Measurements from ENCODE around the gene PTPRN. TPM values are rescaled to one million over a fixed set of nuclear protein-coding genes. Genes with fewer than 3 reads are reported as not detected.

The PTPRN gene
- total RNA-seq, 1 donor from 2014 or later = 0.38 TPM

GRCh38 chr2:219252570-219252899, 56.7 kb downstream of the PTPRN start:
- H3K27ac Mint-ChIP-seq = no peak overlapping the region
- peaks cover 66% of the 10 kb centered on the region for H3K27me3 Mint-ChIP-seq (ENCODE audit: low read depth)
- H3K4me3 Mint-ChIP-seq = no peak overlapping the region
- H3K9me3 Mint-ChIP-seq = no peaks in the 10 kb centered on the region
- H3K36me3 Mint-ChIP-seq = no peaks in the 10 kb centered on the region
- no peak for TF ChIP-seq CTCF (IDR thresholded peaks at IDR 0.05; ENCODE audit: unreplicated experiment)
- DNase-seq (ENCODE audit: low spot score in 2 of 2, unreplicated experiment in 2 of 2) = no peak
- peaks cover 28% of the 10 kb centered on the region for H3K4me1 Mint-ChIP-seq

GRCh38 chr2:219252084-219252483, 57.1 kb downstream of the PTPRN start:
- TF ChIP-seq CTCF (IDR thresholded peaks at IDR 0.05; ENCODE audit: unreplicated experiment) = no peak
- peaks cover 28% of the 10 kb centered on the region for H3K4me1 Mint-ChIP-seq

GRCh38 chr2:219251656-219252055, 57.5 kb downstream of the PTPRN start:
- TF ChIP-seq CTCF (IDR thresholded peaks at IDR 0.05; ENCODE audit: unreplicated experiment) = no peak
- no peak for DNase-seq (ENCODE audit: low spot score in 2 of 2, unreplicated experiment in 2 of 2)
- Mint-ChIP-seq H3K4me1 (peaks cover 28% of the 10 kb centered on the region), H3K9me3 (no peaks in the 10 kb centered on the region), H3K27ac (no peak overlapping the region), H3K36me3 (no peaks in the 10 kb centered on the region), H3K4me3 (no peak overlapping the region), H3K27me3 (ENCODE audit: low read depth) (peaks cover 65% of the 10 kb centered on the region)

More at GRCh38 chr2:219252084-219252483, 57.1 kb downstream of the PTPRN start:
- H3K36me3 Mint-ChIP-seq = no peaks in the 10 kb centered on the region
- no peaks in the 10 kb centered on the region for H3K9me3 Mint-ChIP-seq
- no peak overlapping the region for H3K4me3 Mint-ChIP-seq
- H3K27ac Mint-ChIP-seq = no peak overlapping the region
- peaks cover 66% of the 10 kb centered on the region for H3K27me3 Mint-ChIP-seq (ENCODE audit: low read depth)
- DNase-seq (ENCODE audit: low spot score in 2 of 2, unreplicated experiment in 2 of 2) = no peak

- TF ChIP-seq CTCF (IDR thresholded peaks at IDR 0.05; ENCODE audit: unreplicated experiment) = no peak
- H3K4me1 Mint-ChIP-seq = peaks cover 36% of the 10 kb centered on the region
- no peaks in the 10 kb centered on the region for H3K36me3 Mint-ChIP-seq
- H3K27ac Mint-ChIP-seq = no peak overlapping the region
- H3K4me3 Mint-ChIP-seq = no peak overlapping the region
- peaks cover 50% of the 10 kb centered on the region for H3K27me3 Mint-ChIP-seq (ENCODE audit: low read depth)
- DNase-seq (ENCODE audit: low spot score in 2 of 2, unreplicated experiment in 2 of 2) = no peak
- H3K9me3 Mint-ChIP-seq = no peaks in the 10 kb centered on the region
Observed at GRCh38 chr2:219250049-219250781, 59.0 kb downstream of the PTPRN start.

- H3K27ac Mint-ChIP-seq = peak overlapping the region; percentile 84
- H3K36me3 Mint-ChIP-seq = no peaks in the 10 kb centered on the region
- H3K27me3 Mint-ChIP-seq (ENCODE audit: low read depth) = peaks cover 42% of the 10 kb centered on the region
- no peak for DNase-seq (ENCODE audit: low spot score in 2 of 2, unreplicated experiment in 2 of 2)
- no peaks in the 10 kb centered on the region for H3K9me3 Mint-ChIP-seq
- TF ChIP-seq CTCF (IDR thresholded peaks at IDR 0.05; ENCODE audit: unreplicated experiment) = no peak
- H3K4me3 Mint-ChIP-seq = no peak overlapping the region
- peaks cover 34% of the 10 kb centered on the region for H3K4me1 Mint-ChIP-seq
Observed at GRCh38 chr2:219249203-219249980, 59.8 kb downstream of the PTPRN start.
